Gastrocnemius medialis (tissue), 4 donors: ENCODE data around the gene CALD1. TPM values are rescaled to one million over a fixed set of nuclear protein-coding genes. Genes with fewer than 3 reads are reported as not detected.

Experiments
- ATAC-seq, 2 donors: fragments of 150-250 bp; one replicate each; pipeline ENCODE4 v1.9.1; 2016
- DNase-seq, 2 donors: peaks; one replicate each; pipeline ENCODE4 v3.0.0-alpha.2; 2019
- H3K27ac ChIP-seq, 4 donors: fragments of 200-600 bp; sonication (generic); 1 replicate in 1 of 4; 2 replicates in 3 of 4; pipeline ENCODE4 v1.5.1; 2016 to 2018; ENCODE audit warnings: mild to moderate bottlenecking in 2 of 4, moderate library complexity in 1 of 4
- H3K27me3 ChIP-seq, 3 donors: fragments of 200-600 bp; sonication (generic) in 2 of 3; 1 replicate in 1 of 3; 2 replicates in 2 of 3; pipeline versions ENCODE4 v1.5.1 to v1.6.0; 2016 to 2019; ENCODE audit warnings: mild to moderate bottlenecking in 1 of 3, moderate library complexity in 1 of 3
- H3K36me3 ChIP-seq, 2 donors: fragments of 200-600 bp; sonication (generic) in 1 of 2; one replicate each; pipeline ENCODE4 v1.5.1; 2017 to 2018
- H3K4me1 ChIP-seq, 2 donors: fragments of 200-600 bp; sonication (generic) in 1 of 2; one replicate each; pipeline ENCODE4 v1.5.1; 2016 to 2017; ENCODE audit warnings: mild to moderate bottlenecking in 2 of 2
- H3K4me3 ChIP-seq, 4 donors: fragments of 200-600 bp; sonication (generic) in 3 of 4; 1 replicate in 1 of 4; 2 replicates in 3 of 4; pipeline ENCODE4 v1.5.1; 2016 to 2019; ENCODE audit warnings: mild to moderate bottlenecking in 2 of 4
- H3K9me3 ChIP-seq, 3 donors: fragments of 200-600 bp; sonication (generic) in 2 of 3; 1 replicate in 1 of 3; 2 replicates in 2 of 3; pipeline ENCODE4 v1.5.1; 2016 to 2019
- POLR2A ChIP-seq, 2 donors: fragments of 450-650 bp; IDR thresholded peaks; one replicate each; pipeline ENCODE4 v1.6.1; 2017; ENCODE audit warnings: antibody characterized with exemption in 2 of 2, mild to moderate bottlenecking in 2 of 2, moderate library complexity in 2 of 2
- in situ Hi-C, 4 donors: fragments of 200-750 bp; cut with MboI; loops; one replicate each; pipeline versions ENCODE4 v1.15.0 to v1.8.0; 2017; ENCODE audit warnings: low sequenced_read_pairs in 4 of 4
- intact Hi-C: fragments of 100-400 bp; cut with DNase I; formaldehyde crosslinking; loops from one replicate; pipeline ENCODE4 v1.15.1; 2023; ENCODE audit warnings: low total_unique reads
- total RNA-seq, 4 donors: library from RNA; depleted of rRNA; stranded (reverse); fragments of >200 nt; gene quantifications; one replicate each; pipeline versions ENCODE4 v1.1.0 to v1.2.3, GENCODE V29; 2016
- TF ChIP-seq, protein P1 (sequence below), 5 experiments: fragments of 450-650 bp in 3 of 5; fragments of 200-600 bp in 2 of 5; sonication (generic) in 2 of 5; IDR thresholded peaks in 4 of 5; conservative IDR thresholded peaks in 1 of 5; 1 replicate in 4 of 5; 2 replicates in 1 of 5; pipeline ENCODE4 v1.5.1; 2016 to 2019; ENCODE audit warnings: antibody characterized with exemption in 5 of 5, mild to moderate bottlenecking in 3 of 5, moderate library complexity in 3 of 5

Gene CALD1
- total RNA-seq, 4 donors from 2014 or later = 25.9 to 43.2 (median 32.3) TPM

- no peak overlapping the region for H3K4me3 ChIP-seq
- intact Hi-C loops (no loop called here), in situ Hi-C loops (no loop called here)
- ATAC-seq = no peak
- no peaks in the 10 kb centered on the region for H3K36me3 ChIP-seq
- TF ChIP-seq, protein P1, sequence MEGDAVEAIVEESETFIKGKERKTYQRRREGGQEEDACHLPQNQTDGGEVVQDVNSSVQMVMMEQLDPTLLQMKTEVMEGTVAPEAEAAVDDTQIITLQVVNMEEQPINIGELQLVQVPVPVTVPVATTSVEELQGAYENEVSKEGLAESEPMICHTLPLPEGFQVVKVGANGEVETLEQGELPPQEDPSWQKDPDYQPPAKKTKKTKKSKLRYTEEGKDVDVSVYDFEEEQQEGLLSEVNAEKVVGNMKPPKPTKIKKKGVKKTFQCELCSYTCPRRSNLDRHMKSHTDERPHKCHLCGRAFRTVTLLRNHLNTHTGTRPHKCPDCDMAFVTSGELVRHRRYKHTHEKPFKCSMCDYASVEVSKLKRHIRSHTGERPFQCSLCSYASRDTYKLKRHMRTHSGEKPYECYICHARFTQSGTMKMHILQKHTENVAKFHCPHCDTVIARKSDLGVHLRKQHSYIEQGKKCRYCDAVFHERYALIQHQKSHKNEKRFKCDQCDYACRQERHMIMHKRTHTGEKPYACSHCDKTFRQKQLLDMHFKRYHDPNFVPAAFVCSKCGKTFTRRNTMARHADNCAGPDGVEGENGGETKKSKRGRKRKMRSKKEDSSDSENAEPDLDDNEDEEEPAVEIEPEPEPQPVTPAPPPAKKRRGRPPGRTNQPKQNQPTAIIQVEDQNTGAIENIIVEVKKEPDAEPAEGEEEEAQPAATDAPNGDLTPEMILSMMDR (IDR thresholded peaks at IDR 0.05 in 4 of 5, conservative IDR thresholded peaks at IDR 0.05 in 1 of 5) = no peak
- TF ChIP-seq POLR2A (IDR thresholded peaks at IDR 0.05) = no peak
- peaks cover 3 to 14% of the 10 kb centered on the region in 2 donors for H3K4me1 ChIP-seq
- no peak for DNase-seq
- peak overlapping the region; percentile 34 to 68 (median 48) for H3K27ac ChIP-seq
- H3K27me3 ChIP-seq = no peaks in the 10 kb centered on the region
- no peaks in the 10 kb centered on the region for H3K9me3 ChIP-seq
These were observed 76.7 kb downstream of the CALD1 start for GRCh38 chr7:134856091-134856490.

- Histone ChIP-seq H3K4me1 (peaks cover 3 to 14% of the 10 kb centered on the region in 2 donors), H3K4me3 (no peak overlapping the region), H3K9me3 (no peaks in the 10 kb centered on the region), H3K27me3 (no peaks in the 10 kb centered on the region), H3K36me3 (no peaks in the 10 kb centered on the region), H3K27ac (peak overlapping the region in 3 of 4 donors; percentile 43 to 68 (median 54))
- in situ Hi-C loops = no loop called here
- ATAC-seq (no peak), DNase-seq (no peak)
- TF ChIP-seq POLR2A (IDR thresholded peaks at IDR 0.05) = no peak
- intact Hi-C loops = no loop called here
These were observed 77.3 kb downstream of the CALD1 start for GRCh38 chr7:134856691-134857090.

DNA sequence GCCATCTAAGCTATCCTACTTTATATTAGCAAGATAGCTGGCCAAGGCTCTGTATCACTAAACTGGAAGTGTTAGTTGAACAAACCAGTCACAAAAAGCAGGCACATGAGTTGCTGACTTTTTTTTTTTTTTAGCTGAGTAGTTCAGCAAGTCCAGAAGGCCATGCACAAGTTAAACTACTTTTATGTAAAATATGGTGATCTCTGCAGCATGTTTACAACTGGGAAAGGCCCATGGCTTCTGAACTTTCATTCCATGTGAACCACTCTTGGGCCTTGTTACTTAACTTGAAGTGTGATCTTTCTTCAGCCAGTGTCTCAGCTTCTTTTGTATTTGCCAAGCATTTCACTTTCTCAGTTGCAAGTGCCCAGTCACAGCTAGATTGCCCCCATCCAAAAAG is 78.5 kb downstream of the CALD1 start:
- TF ChIP-seq, protein P1 (IDR thresholded peaks at IDR 0.05 in 4 of 5, conservative IDR thresholded peaks at IDR 0.05 in 1 of 5) = no peak
- TF ChIP-seq POLR2A (IDR thresholded peaks at IDR 0.05) = no peak
- Histone ChIP-seq H3K27ac (peak overlapping the region in 1 of 4 donors; percentile 5), H3K27me3 (no peaks in the 10 kb centered on the region), H3K4me1 (peaks cover 3 to 14% of the 10 kb centered on the region in 2 donors), H3K9me3 (no peaks in the 10 kb centered on the region), H3K36me3 (no peaks in the 10 kb centered on the region), H3K4me3 (no peak overlapping the region)
- in situ Hi-C loops (no loop called here), intact Hi-C loops (no loop called here)
- ATAC-seq (no peak), DNase-seq (no peak)

- Histone ChIP-seq H3K4me1 (peaks cover 3 to 14% of the 10 kb centered on the region in 2 donors), H3K36me3 (no peaks in the 10 kb centered on the region), H3K9me3 (no peaks in the 10 kb centered on the region), H3K27ac (no peak overlapping the region), H3K27me3 (no peaks in the 10 kb centered on the region), H3K4me3 (no peak overlapping the region)
- TF ChIP-seq, protein P1 (IDR thresholded peaks at IDR 0.05 in 4 of 5, conservative IDR thresholded peaks at IDR 0.05 in 1 of 5) = no peak
- TF ChIP-seq POLR2A (IDR thresholded peaks at IDR 0.05) = no peak
- intact Hi-C loops (no loop called here), in situ Hi-C loops (no loop called here)
- ATAC-seq = no peak
- DNase-seq = no peak
These were observed 80.3 kb downstream of the CALD1 start for GRCh38 chr7:134859783-134860182.

DNA sequence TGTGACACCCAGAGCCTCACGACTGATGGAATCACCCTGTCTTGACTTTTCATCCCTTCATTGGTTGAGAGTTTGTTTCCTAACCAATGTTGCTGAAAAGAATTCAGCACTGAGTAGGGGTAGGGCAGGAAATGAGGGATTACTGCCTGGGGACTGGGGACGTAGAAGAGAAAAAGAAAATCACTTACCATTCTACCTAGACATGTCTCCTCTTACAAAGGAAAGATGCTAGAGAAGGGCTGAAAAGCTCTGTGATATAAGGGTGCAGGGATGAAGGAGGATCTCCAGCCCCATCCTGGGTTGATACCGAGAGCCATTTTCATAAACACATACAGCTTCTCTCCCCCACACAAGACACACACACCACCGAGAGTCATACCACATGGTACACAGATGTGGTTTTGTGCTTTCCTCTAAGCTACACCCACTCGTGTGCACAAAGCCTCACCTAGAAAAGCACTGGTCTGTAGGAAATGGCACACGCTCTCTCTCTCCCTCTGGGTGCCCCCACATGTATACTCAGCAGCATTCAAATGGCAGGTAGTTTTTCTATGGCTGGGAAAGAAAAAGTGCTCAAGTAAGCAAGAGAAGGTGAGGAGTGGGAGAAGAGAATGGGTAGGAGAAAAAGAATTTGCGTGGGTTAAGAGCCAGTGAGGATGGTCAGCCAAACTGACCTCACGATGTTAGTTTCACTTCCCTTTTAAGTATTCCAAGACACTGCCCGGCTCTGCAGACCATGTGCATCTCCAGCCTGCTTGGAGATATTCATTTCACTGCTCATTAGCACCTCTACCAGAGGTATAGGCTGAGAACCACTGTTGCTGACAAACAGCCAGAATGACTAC is 85.8 kb downstream of the CALD1 start:
- ATAC-seq = peak; percentile 27 to 69
- Histone ChIP-seq H3K4me3 (peak overlapping the region; percentile 29 to 43 (median 40)), H3K27ac (peak overlapping the region; percentile 55 to 78 (median 64)), H3K36me3 (peaks cover 0 to 7% of the 10 kb centered on the region in 2 donors), H3K4me1 (peaks cover 7 to 8% of the 10 kb centered on the region in 2 donors), H3K27me3 (no peaks in the 10 kb centered on the region), H3K9me3 (no peaks in the 10 kb centered on the region)
- no peak for DNase-seq
- intact Hi-C loops = no loop called here
- in situ Hi-C loops = no loop called here
- TF ChIP-seq POLR2A (IDR thresholded peaks at IDR 0.05) = no peak
- TF ChIP-seq, protein P1 (IDR thresholded peaks at IDR 0.05 in 4 of 5, conservative IDR thresholded peaks at IDR 0.05 in 1 of 5) = no peak
